Stimulated activated naive B cell treated with anti-CD40 and anti-IgM and Interleukin-4, amounts not matched to agents 10 μg/mL and 1 μg/mL and 100 μg/mL, for 72 hours (primary cell): ENCODE results near the gene DENND5B.
"Not testable (repeated sequence)": the region's sequence is repeated elsewhere in the genome, so short reads cannot be mapped to it uniquely, and the experiment has no call there.

Source experiments
- ATAC-seq, 2 donors: fragments of 150-1000 bp; cut with Tn5 transposase; replicated peaks; 2 replicates each; pipeline ENCODE4 v1.10.0; 2021; ENCODE audit warnings: moderate library complexity in 1 of 2
- DNase-seq: peaks from one replicate; pipeline ENCODE4 v3.0.0; 2021
- H3K27ac Mint-ChIP-seq: one replicate; pipeline ENCODE4 v1.8.0; 2022; ENCODE audit warnings: mild to moderate bottlenecking, mixed read lengths
- H3K27me3 Mint-ChIP-seq, 2 donors: one replicate each; pipeline ENCODE4 v1.8.0; 2022; ENCODE audit warnings: mixed read lengths in 2 of 2
- H3K36me3 Mint-ChIP-seq, 2 donors: one replicate each; pipeline ENCODE4 v1.8.0; 2022; ENCODE audit warnings: mixed read lengths in 2 of 2, mild to moderate bottlenecking in 1 of 2
- H3K4me1 Mint-ChIP-seq, 2 donors: one replicate each; pipeline ENCODE4 v1.8.0; 2022; ENCODE audit warnings: mixed read lengths in 2 of 2, mild to moderate bottlenecking in 1 of 2
- H3K4me3 Mint-ChIP-seq, 2 donors: one replicate each; pipeline ENCODE4 v1.8.0; 2022; ENCODE audit warnings: mild to moderate bottlenecking in 2 of 2, mixed read lengths in 2 of 2, moderate library complexity in 1 of 2
- H3K9me3 Mint-ChIP-seq, 2 donors: one replicate each; pipeline ENCODE4 v1.8.0; 2022; ENCODE audit warnings: mixed read lengths in 2 of 2, mild to moderate bottlenecking in 1 of 2

DENND5B gene

DNA sequence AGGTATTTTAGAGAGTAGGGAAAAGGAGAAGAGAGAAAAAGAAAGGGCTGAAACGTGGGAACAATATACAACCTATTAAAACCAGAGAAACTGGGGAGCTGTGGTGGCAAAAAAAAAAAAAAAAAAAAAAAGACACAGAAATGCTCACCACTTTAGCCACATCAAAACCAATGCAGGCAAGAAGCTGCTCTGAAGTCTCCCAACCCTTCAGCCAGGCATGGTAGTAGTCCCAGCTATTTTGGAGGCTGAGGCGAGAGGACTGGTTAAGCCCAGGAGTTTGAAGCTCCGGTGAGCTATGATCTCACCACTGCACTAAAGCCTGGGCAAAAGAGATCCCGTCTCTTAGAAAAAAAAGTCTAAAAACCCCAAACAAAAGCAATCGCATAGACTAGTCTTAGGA, 33.2 kb downstream of the DENND5B start:
- peaks cover 13 to 18% of the 10 kb centered on the region in 2 donors for H3K36me3 Mint-ChIP-seq
- DNase-seq (no peak), ATAC-seq (no peak)
- H3K4me1 Mint-ChIP-seq = peaks cover 25 to 32% of the 10 kb centered on the region in 2 donors
- H3K9me3 Mint-ChIP-seq = peaks cover 3 to 13% of the 10 kb centered on the region in 2 donors
- H3K4me3 Mint-ChIP-seq = no peak overlapping the region
- H3K27ac Mint-ChIP-seq = no peak overlapping the region
- no peaks in the 10 kb centered on the region for H3K27me3 Mint-ChIP-seq

DNA sequence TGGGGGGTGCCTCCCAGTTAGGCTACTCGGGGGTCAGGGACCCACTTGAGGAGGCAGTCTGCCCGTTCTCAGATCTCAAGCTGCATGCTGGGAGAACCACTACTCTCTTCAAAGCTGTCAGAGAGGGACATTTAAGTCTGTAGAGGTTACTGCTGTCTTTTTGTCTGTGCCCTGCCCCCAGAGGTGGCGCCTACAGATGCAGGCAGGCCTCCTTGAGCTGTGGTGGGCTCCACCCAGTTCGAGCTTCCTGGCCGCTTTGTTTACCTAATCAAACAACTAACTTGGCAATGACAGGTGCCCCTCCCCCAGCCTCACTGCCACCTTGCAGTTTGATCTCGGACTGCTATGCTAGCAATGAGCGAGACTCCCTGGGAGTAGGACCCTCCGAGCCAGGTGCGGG, 35.5 kb downstream of the DENND5B start:
- H3K27ac Mint-ChIP-seq, ATAC-seq, H3K27me3 Mint-ChIP-seq, DNase-seq, H3K4me3 Mint-ChIP-seq: not testable (repeated sequence)
- H3K9me3 Mint-ChIP-seq = peaks cover 3 to 10% of the 10 kb centered on the region in 2 donors
- peaks cover 19 to 26% of the 10 kb centered on the region in 2 donors for H3K4me1 Mint-ChIP-seq
- peaks cover 13 to 18% of the 10 kb centered on the region in 2 donors for H3K36me3 Mint-ChIP-seq

DNA sequence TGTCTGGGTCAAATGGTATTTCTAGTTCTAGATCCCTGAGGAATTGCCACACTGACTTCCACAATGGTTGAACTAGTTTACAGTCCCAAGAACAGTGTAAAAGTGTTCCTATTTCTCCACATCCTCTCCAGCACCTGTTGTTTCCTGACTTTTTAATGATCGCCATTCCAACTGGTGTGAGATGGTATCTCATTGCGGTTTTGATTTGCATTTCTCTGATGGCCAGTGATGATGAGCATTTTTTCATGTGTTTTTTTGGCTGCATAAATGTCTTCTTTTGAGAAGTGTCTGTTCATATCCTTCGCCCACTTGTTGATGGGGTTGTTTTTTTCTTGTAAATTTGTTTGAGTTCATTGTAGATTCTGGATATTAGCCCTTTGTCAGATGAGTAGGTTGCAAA, 40.3 kb downstream of the DENND5B start:
- H3K27ac Mint-ChIP-seq, H3K4me3 Mint-ChIP-seq, H3K9me3 Mint-ChIP-seq, H3K27me3 Mint-ChIP-seq, DNase-seq, ATAC-seq: not testable (repeated sequence)
- H3K4me1 Mint-ChIP-seq = peaks cover 9 to 30% of the 10 kb centered on the region in 2 donors
- peaks cover 8 to 11% of the 10 kb centered on the region in 2 donors for H3K36me3 Mint-ChIP-seq

DNA sequence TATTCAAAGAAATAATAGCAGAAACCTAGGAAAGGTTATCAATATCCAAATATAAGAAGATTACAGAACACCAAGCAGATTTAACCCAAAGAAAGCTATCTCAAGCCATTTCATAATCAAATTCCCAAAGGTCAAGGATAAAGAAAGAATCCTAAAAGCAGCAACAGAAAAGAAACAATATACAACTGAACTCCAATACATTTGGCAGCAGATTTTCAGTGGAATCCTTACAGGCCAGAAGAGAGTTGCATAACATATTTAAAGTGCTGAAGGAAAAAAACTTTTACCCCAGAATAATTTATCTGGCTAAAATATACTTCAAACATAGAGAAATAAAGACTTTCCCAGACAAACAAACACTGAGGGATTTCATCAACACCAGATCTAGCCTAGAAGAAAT, 54.3 kb downstream of the DENND5B start:
- no peak for DNase-seq
- peaks cover 36 to 59% of the 10 kb centered on the region in 2 donors for H3K4me1 Mint-ChIP-seq
- no peaks in the 10 kb centered on the region for H3K27me3 Mint-ChIP-seq
- H3K9me3 Mint-ChIP-seq = peaks cover 12 to 17% of the 10 kb centered on the region in 2 donors
- no peak overlapping the region for H3K4me3 Mint-ChIP-seq
- no peak overlapping the region for H3K27ac Mint-ChIP-seq
- no peak for ATAC-seq
- H3K36me3 Mint-ChIP-seq = peaks cover 13 to 44% of the 10 kb centered on the region in 2 donors

DNA sequence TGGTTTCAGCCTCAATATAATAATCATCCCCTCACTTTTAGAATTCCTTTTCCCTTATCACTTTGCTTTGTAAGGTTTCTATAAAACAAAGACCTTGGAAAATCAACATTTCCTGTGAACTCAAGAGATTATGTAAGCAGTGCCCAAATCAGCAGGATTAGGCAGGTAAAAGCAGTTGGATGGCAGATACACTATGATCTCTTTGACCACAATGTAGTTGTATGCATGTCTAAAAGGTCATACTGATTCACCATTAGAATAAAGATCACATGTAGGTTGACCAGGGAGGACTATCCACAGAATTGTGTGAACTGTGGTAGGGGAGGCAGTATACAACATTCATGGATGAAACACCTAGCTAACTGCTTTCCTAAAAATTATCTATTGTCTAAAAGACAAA, 57.5 kb downstream of the DENND5B start:
- Mint-ChIP-seq H3K9me3 (peaks cover 4 to 6% of the 10 kb centered on the region in 2 donors), H3K36me3 (peaks cover 2 to 16% of the 10 kb centered on the region in 2 donors), H3K27me3 (no peaks in the 10 kb centered on the region), H3K27ac (no peak overlapping the region), H3K4me3 (peak overlapping the region in 1 of 2 donors; percentile 27), H3K4me1 (peaks cover 32 to 56% of the 10 kb centered on the region in 2 donors)
- ATAC-seq (peak; percentile 66 to 81), DNase-seq (no peak)

DNA sequence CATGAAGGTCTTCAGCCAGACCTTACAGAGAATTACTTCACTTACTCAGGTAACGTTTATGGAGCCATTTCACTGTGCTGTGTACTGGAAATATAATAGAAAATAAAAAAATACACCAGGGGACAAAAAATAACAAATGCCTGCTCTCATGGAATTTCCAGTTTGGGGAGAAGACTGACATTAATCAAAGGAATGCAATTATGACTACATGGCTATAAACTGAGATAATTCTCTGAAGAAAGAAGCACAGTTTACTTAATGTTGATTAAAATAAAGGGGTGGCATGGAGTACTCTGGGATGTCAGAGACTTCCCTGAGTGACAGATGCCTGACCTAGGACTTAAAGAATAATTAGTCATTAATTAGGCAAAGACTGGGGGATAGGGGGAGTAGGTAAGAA, 59.0 kb downstream of the DENND5B start:
- H3K4me3 Mint-ChIP-seq = no peak overlapping the region

DNA sequence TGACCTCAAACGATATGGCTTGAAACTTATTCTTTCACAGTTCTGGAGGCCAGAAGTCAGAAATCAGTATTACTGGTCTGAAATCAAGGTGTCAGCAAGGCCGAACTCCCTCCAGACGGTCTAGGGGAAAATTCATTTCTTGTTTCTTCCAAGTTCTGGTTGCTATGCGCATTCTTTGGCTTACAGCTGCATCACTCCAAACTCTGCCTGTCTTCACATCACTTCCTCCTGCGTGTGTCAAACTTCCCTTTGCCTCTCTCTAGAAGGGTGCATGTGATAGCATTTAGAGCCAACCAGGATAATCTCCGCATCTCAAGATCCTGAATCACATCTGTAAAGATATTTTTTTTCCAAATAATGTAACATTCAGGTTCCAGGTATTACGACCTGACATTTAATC, 62.8 kb downstream of the DENND5B start:
- peaks cover 28 to 50% of the 10 kb centered on the region in 2 donors for H3K4me1 Mint-ChIP-seq
- no peak for ATAC-seq
- H3K36me3 Mint-ChIP-seq = peaks cover 0 to 3% of the 10 kb centered on the region in 2 donors
- DNase-seq = no peak
- no peaks in the 10 kb centered on the region for H3K9me3 Mint-ChIP-seq
- no peak overlapping the region for H3K27ac Mint-ChIP-seq
- H3K27me3 Mint-ChIP-seq = no peaks in the 10 kb centered on the region
- H3K4me3 Mint-ChIP-seq = no peak overlapping the region

More for the DNA sequence above, 59.0 kb downstream of the DENND5B start:
- Mint-ChIP-seq H3K27me3 (no peaks in the 10 kb centered on the region), H3K4me1 (peaks cover 33 to 54% of the 10 kb centered on the region in 2 donors), H3K27ac (no peak overlapping the region), H3K9me3 (no peaks in the 10 kb centered on the region), H3K36me3 (peaks cover 0 to 11% of the 10 kb centered on the region in 2 donors)
- DNase-seq = no peak
- ATAC-seq = no peak

DNA sequence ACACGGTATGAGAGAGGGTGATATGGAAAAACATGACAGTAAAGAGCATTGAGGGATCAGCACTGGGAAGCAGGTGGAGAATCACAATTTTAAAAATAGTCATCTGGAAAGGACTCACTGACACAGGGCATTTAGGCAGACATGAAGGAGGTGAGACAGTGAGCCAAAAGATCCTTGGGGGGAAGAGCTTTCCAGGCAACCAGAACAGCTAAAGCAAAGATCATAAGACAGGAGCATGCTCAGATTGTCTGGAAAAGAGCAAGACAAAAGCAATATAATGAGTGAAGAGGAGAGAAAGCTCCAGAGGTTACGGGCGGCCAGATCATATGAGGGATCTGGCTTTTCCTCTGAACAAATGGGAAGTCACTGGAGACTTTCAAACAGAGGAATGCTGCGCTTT, 63.9 kb downstream of the DENND5B start:
- no peak overlapping the region for H3K27ac Mint-ChIP-seq

DNA sequence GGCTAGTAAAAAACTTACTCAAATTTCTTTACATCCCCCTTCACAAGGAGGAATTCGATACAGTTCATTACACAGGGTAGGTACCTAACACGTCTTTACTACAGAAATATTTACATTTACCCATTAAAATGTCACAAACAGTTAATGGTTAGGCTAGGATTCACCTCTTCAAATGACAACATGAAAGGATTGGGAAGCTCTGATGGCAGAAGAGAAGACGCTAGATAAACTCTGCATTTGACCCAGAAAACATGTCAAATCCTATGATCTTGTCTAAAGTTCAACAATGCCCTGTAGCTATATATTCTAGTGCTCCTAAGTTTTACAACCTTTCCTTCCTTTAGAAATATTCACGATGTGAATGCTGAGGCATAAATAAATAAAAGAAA, 64.8 kb downstream of the DENND5B start:
- DNase-seq (no peak), ATAC-seq (peak; percentile 51 to 60)
- H3K36me3 Mint-ChIP-seq = peaks cover 0 to 3% of the 10 kb centered on the region in 2 donors
- H3K27ac Mint-ChIP-seq = no peak overlapping the region
- H3K4me1 Mint-ChIP-seq = peaks cover 28 to 50% of the 10 kb centered on the region in 2 donors
- H3K9me3 Mint-ChIP-seq = no peaks in the 10 kb centered on the region
- H3K4me3 Mint-ChIP-seq = peak overlapping the region; percentile 23 to 30
- no peaks in the 10 kb centered on the region for H3K27me3 Mint-ChIP-seq

More for the DNA sequence above, 63.9 kb downstream of the DENND5B start:
- no peak overlapping the region for H3K4me3 Mint-ChIP-seq
- no peak for ATAC-seq
- H3K36me3 Mint-ChIP-seq = peaks cover 0 to 3% of the 10 kb centered on the region in 2 donors
- no peaks in the 10 kb centered on the region for H3K9me3 Mint-ChIP-seq
- peaks cover 24 to 45% of the 10 kb centered on the region in 2 donors for H3K4me1 Mint-ChIP-seq
- no peak for DNase-seq
- no peaks in the 10 kb centered on the region for H3K27me3 Mint-ChIP-seq

DNA sequence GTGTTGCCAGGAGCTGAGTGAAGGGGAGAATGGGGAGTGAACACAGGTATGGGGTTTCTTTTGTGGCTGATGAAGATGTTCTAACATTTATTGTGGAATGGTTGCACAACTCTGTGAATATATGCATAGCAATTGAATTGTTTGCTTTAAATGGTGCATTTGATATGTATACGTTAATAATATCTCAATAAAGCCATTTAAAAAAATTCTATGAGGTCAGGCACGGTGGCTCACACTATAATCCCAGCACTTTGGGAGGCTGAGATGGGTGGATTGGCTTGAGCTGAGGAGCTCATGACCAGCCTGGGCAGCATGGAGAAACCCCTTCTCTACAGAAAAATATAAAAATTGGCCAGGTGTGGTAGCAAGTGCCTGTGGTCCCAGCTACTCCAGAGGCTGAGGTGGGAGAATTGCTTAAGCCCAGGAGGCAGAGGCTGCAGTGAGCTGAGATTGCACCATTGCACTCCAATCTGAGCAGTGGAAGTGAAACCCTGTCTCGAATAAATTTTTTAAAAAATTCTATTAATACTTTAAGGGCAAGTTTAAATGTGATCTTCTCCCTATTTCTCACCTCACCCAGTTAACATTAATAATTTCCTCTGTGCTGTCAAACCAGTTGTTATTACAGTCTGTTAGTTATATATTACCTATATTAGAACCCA, 65.3 kb downstream of the DENND5B start:
- Mint-ChIP-seq H3K4me1 (peaks cover 28 to 52% of the 10 kb centered on the region in 2 donors), H3K27ac (no peak overlapping the region)
- ATAC-seq = peak; percentile 59 to 65

DNA sequence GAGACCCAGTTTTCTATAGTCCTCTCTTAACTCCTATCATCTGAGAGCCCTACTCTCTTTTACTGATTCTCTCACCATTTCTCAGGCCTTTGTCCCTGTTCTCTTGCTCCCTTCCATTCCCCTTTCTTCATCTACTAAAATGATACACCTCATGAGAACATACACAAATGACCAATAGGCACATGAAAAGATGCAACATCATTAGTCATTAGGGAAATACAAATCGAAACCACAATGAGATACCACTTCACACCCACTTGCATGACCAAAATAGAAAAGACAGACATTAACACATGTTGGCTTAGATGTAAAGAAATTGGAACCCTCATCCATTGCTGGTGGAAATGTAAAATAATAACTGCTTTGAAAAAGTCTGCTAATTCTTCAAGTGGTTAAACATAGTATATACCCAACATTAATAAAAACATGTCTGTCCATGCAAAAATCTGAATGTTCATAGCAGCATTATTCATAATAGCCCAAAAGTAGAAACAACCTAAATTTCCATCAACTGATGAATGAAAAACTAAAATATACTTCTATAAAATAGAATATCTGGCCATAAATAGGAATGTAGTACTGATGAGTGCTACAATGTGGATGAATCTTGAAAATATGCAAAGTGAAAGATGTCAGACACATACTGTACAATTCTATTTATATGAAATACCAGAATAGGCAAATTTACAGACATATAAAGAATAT, 66.0 kb downstream of the DENND5B start:
- ATAC-seq = peak; percentile 82 to 88
- peak overlapping the region; percentile 48 for H3K27ac Mint-ChIP-seq
- no peaks in the 10 kb centered on the region for H3K27me3 Mint-ChIP-seq
- H3K36me3 Mint-ChIP-seq = peaks cover 0 to 3% of the 10 kb centered on the region in 2 donors
- no peaks in the 10 kb centered on the region for H3K9me3 Mint-ChIP-seq
- DNase-seq = no peak
- H3K4me3 Mint-ChIP-seq = peak overlapping the region; percentile 23 to 45
- peaks cover 28 to 59% of the 10 kb centered on the region in 2 donors for H3K4me1 Mint-ChIP-seq

More for the DNA sequence above, 65.3 kb downstream of the DENND5B start:
- Mint-ChIP-seq H3K4me3 (peak overlapping the region; percentile 23 to 30), H3K27me3 (no peaks in the 10 kb centered on the region), H3K9me3 (no peaks in the 10 kb centered on the region), H3K36me3 (peaks cover 0 to 3% of the 10 kb centered on the region in 2 donors)
- DNase-seq = no peak

DNA sequence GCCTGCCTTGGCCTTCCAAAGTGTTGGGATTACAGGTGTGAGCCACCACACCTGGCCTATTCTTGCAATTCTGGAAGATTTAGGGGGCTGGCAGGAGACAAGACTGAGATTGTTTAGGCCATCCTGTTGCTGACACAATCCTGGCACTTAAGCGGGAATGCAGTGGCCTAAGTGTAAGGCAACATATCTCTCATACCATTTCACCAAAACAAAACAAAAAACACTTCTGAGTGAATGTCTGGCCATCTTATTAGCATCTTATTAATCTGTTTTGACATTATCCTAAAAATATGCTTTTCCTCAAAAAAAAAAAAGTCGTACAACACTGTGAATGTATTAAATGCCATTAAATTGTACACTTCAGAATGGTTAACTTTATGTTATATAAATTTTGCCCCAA, 67.6 kb downstream of the DENND5B start:
- Mint-ChIP-seq H3K27ac (no peak overlapping the region), H3K9me3 (no peaks in the 10 kb centered on the region), H3K4me3 (no peak overlapping the region), H3K4me1 (peaks cover 29 to 66% of the 10 kb centered on the region in 2 donors), H3K36me3 (peaks cover 0 to 3% of the 10 kb centered on the region in 2 donors), H3K27me3 (no peaks in the 10 kb centered on the region)
- ATAC-seq = no peak
- DNase-seq = no peak

DNA sequence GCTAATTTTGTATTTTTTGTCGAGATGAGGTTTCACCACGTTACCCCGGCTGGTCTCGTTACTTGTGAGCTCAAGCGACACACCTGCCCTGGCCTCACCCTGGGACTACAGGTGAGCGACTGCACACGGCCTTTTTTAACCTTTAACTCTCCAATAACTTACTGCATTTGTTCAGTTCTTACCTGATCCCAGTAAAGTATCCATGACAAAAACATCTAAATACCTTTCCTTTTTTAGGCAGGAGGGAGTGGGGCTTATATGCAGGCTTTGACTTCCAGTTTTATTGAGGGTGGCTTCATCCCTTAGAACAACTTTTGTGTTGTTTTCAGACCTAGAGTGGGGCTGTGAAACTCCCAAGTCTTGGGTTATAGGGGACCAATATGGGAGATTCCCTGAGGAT, 68.3 kb downstream of the DENND5B start:
- no peak for DNase-seq
- Mint-ChIP-seq H3K4me1 (peaks cover 34 to 71% of the 10 kb centered on the region in 2 donors), H3K27ac (no peak overlapping the region), H3K36me3 (peaks cover 0 to 3% of the 10 kb centered on the region in 2 donors), H3K27me3 (no peaks in the 10 kb centered on the region), H3K9me3 (no peaks in the 10 kb centered on the region), H3K4me3 (no peak overlapping the region)
- ATAC-seq = no peak

DNA sequence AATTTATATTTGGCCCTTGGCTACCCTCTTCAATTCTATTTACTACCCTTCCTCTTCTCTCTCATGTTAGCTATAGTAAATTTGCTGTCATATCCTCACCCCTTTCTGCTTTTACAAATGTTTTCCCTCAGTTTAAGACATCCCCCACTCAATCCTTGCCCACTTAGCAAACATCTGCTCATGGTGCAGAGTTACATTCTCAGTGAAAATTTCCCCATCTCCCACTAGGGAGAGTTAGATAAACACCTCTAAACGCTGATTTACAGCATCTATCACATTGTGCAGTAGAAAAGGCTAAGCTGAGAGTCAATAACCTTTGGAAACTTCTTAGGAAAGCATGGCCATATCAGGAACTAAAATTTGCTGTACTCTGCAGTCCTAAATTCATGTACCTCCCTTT, 69.0 kb downstream of the DENND5B start:
- no peak for ATAC-seq
- Mint-ChIP-seq H3K27me3 (no peaks in the 10 kb centered on the region), H3K4me3 (no peak overlapping the region), H3K4me1 (peaks cover 38 to 73% of the 10 kb centered on the region in 2 donors), H3K27ac (no peak overlapping the region), H3K36me3 (peaks cover 0 to 1% of the 10 kb centered on the region in 2 donors), H3K9me3 (no peaks in the 10 kb centered on the region)
- no peak for DNase-seq

DNA sequence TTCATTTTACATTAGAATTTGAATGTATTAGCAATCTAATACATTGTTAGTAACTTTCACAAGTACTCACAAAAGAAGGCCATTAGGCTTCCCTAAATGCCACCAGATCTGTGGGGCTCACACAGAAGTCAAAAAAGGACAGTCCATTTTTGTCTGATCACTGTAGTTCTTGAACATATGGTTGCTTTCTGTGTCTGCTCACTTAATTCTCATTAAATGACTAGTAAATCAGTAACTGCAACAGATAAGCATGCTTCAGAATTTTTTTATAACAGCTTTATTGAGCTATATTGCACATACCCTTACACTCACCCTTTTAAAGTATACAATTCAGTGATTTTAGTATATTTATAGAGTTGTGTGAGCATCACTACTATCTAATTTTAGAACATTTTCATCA, 71.4 kb downstream of the DENND5B start:
- Mint-ChIP-seq H3K36me3 (no peaks in the 10 kb centered on the region), H3K4me1 (peaks cover 28 to 55% of the 10 kb centered on the region in 2 donors), H3K27ac (no peak overlapping the region), H3K27me3 (no peaks in the 10 kb centered on the region), H3K9me3 (no peaks in the 10 kb centered on the region), H3K4me3 (no peak overlapping the region)
- ATAC-seq (no peak), DNase-seq (no peak)
